GM18861 (cell line): ENCODE results near the gene OR5A1.

ENCODE experiments used
- ATAC-seq: cut with Tn5 transposase; IDR thresholded peaks from one replicate; pipeline ENCODE4 v1.9.1; 2021; ENCODE audit not compliant: unreplicated experiment

OR5A1 gene

DNA sequence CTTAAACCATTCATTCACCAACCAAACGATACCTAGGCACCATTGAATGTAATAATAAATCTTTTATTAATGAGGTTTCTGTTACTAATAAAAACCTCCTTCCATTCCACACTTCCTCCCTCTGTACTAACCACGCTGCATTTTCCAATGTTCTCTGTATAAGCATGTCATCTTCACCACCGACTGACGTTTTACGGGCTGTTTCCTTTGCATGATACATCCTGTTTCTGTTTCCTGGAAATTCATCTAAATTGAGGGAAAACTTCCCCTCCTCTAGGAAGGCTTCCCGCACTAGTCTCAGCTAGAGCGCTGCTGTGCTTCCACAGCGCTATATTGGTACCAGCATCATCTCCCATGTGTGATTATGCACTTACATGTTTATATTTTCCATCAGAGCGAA lies 38.9 kb downstream of the OR5A1 start:
- no peak for ATAC-seq

DNA sequence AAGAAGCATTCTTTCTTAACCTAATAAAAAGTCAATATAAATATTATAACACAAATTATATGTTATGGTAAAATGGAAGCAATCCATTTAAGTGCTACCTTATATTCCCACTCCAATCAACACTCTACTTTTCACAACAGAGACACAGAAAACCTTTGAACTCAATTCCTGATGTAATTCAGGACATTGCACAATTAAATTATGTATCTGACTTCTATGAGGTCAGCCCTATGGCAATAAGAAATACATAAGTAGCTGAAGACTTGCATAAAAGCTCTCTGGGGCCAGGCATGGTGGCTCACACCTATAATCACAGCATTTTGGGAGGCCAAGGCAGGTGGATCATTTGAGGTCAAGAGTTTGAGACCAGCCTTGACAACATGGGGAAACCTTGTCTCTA lies 43.6 kb downstream of the OR5A1 start:
- no peak for ATAC-seq

DNA sequence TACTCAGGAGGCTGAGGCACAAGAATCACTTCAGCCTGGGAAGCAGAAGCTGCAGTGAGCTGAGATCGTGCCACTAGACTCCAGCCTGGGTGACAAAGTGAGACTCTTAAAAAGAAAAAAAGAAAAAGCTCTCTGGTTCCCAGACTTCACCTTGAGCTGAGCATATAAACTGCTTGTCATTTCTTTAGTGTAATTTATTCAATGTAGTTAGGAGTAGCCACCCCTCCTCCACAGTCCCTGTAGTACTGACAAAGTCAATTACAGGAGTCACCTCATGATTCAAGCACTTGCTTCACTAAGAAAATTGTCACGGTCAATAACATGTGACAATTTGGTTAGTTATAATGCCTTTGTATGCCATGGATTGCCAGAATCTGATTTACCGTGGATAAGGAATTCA lies 44.1 kb downstream of the OR5A1 start:
- no peak for ATAC-seq
